ENCODE results near the gene ZNF284.
"Not testable (repeated sequence)": the region's sequence is repeated elsewhere in the genome, so short reads cannot be mapped to it uniquely, and the experiment has no call there.

ZNF284 gene

DNA sequence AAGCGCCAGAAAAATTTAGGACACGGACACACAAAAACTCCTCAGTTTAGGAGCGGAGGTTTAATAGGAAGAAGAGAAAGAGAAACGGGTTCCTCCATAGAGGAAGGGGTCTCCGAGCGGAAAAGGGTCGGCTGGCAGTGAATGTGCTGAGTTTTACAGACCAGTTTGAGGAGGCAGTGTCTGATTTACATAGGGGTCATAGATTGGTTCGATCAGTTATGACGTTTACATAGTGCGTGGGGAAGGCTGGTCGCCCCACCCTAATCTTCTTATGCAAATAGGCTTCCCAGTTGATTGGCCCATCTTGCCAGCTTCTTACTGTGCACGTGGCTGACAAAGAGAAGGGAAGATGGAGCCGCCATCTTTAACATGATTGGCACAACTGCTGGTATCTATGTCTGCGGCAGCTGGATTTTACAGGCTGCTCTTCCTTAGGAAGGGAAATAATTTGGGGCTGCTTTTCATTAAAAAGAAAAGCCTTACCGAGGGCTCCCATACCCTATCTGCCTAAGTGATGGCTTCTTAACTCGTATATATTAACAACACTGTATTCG is 40.0 kb downstream of the ZNF284 start:
- DNase-seq (ENCODE audit: low spot score), result no peak

DNA sequence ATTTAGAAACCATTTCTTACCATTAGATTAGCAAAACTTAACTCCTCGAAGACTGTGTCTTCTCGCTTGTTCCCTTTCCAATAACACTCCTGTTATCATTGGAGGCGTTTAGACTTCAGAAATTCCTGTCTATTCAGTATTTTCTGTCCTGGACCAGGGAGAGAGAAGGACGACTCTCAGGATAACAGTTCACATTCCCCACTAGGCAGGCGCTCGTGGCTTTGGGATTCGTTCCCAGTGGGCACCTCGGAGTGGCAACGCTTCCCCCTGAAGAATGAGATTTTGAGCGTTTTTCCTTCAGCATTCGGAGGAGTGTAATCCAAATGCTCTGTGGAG is 40.8 kb downstream of the ZNF284 start:
- no peak for DNase-seq (ENCODE audit: low spot score)

GRCh38 chr19:44113138-44113783 is 41.3 kb downstream of the ZNF284 start, which contains the start of gene ZNF225:
Gene ZNF225, plus strand, starts transcription at chr19:44113399. Its CDS starts 2,429 bp downstream, at chr19:44115828.
- DNase-seq (ENCODE audit: low spot score), result peak; percentile 99

DNA sequence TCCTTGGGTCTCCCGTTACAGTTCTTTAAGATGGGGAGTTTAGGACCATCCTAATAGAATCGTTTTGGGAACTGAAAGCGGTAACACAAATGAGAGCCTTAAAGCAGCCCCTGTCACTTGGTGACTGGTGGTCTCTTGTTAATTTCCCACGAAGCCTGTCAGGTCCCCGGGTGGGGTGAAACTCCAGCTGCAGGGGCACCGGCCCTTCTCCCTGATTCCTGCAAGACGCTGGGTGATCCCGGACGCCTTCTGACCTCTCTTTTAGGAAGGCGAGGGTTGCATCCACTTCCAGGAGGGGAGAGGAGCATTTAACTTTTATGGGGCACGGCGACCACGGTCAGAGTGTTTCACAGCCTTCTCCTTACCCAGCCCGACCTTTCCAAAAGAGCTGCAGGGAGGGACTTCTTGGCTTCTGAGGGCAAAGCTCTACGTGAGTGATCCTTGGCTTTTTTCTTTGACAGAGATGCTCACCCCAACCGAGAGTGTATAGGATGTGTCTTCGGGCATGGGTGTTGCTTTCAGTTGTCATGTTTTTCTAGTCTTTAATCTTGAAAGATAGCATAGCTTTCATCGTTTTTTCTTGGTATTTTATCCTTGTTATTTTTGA is 41.9 kb downstream of the ZNF284 start:
- peak; percentile 5 for DNase-seq (ENCODE audit: low spot score)

GRCh38 chr19:44121162-44121561 is 49.2 kb downstream of the ZNF284 start:
- DNase-seq (ENCODE audit: low spot score), result not testable (repeated sequence)

DNA sequence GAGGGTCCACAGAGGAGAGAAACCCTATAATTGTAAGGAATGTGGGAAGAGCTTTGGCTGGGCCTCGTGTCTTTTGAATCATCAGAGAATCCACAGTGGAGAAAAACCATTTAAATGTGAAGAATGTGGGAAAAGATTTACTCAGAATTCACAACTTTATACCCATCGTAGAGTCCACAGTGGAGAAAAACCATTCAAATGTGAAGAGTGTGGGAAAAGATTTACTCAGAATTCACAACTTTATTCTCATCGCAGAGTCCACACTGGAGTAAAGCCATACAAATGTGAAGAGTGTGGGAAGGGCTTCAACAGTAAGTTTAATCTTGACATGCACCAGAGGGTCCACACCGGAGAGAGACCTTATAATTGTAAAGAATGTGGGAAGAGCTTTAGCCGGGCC is 60.0 kb downstream of the ZNF284 start:
- DNase-seq (ENCODE audit: low spot score), result no peak

Measured in SW480 (cell line).